ENCODE measurements around the gene CLASP1.

The CLASP1 gene

GRCh38 chr2:121527009-121527682 is 122.1 kb downstream of the CLASP1 start:
- Histone ChIP-seq H4K20me1 (ENCODE audit: insufficient read depth, low read length) (peaks cover 19% of the 10 kb centered on the region), H3K4me1 (ENCODE audit: low read length) (peaks cover 19% of the 10 kb centered on the region), H3K9ac (ENCODE audit: low read length) (no peak overlapping the region), H3K4me2 (ENCODE audit: low read length) (no peak overlapping the region), H3K79me2 (ENCODE audit: low read length) (peaks cover 18% of the 10 kb centered on the region), H2AFZ (ENCODE audit: low read depth, low read length) (no peak overlapping the region), H3K27ac (ENCODE audit: low read length) (no peak overlapping the region), H3K27me3 (ENCODE audit: low read depth, low read length) (no peaks in the 10 kb centered on the region), H3K9me3 (ENCODE audit: insufficient read depth, low read length) (no peaks in the 10 kb centered on the region), H3K4me3 (ENCODE audit: low read length) (no peak overlapping the region), H3K36me3 (replicated peaks; ENCODE audit: low read depth, low read length) (peaks cover 10% of the 10 kb centered on the region)
- TF ChIP-seq EZH2phosphoT487 (IDR thresholded peaks at IDR 0.05; ENCODE audit: low read depth) (no peak), CTCF (IDR thresholded peaks at IDR 0.05; ENCODE audit: low read depth, low read length) (no peak)

- no peak overlapping the region for H3K4me3 ChIP-seq (ENCODE audit: low read length)
- peaks cover 15% of the 10 kb centered on the region; the same call in 1 of the 2 replicates for H3K79me2 ChIP-seq (ENCODE audit: low read length)
- peaks cover 10% of the 10 kb centered on the region for H3K36me3 ChIP-seq (replicated peaks; ENCODE audit: low read depth, low read length)
- peaks cover 15% of the 10 kb centered on the region for H4K20me1 ChIP-seq (ENCODE audit: insufficient read depth, low read length)
- H3K4me1 ChIP-seq (ENCODE audit: low read length), result peaks cover 15% of the 10 kb centered on the region
- H3K27me3 ChIP-seq (ENCODE audit: low read depth, low read length), result no peaks in the 10 kb centered on the region
- no peak overlapping the region for H2AFZ ChIP-seq (ENCODE audit: low read depth, low read length)
- H3K27ac ChIP-seq (ENCODE audit: low read length), result no peak overlapping the region
- no peak overlapping the region for H3K9ac ChIP-seq (ENCODE audit: low read length)
- no peak overlapping the region for H3K4me2 ChIP-seq (ENCODE audit: low read length)
- TF ChIP-seq CTCF (IDR thresholded peaks at IDR 0.05; ENCODE audit: low read depth, low read length), result no peak
- no peak for TF ChIP-seq EZH2phosphoT487 (IDR thresholded peaks at IDR 0.05; ENCODE audit: low read depth)
- H3K9me3 ChIP-seq (ENCODE audit: insufficient read depth, low read length), result no peaks in the 10 kb centered on the region
Observed at GRCh38 chr2:121524685-121525425, 124.4 kb downstream of the CLASP1 start.

GRCh38 chr2:121521359-121521758 is 127.9 kb downstream of the CLASP1 start:
- TF ChIP-seq EZH2phosphoT487 (IDR thresholded peaks at IDR 0.05; ENCODE audit: low read depth), result no peak
- no peak for TF ChIP-seq CTCF (IDR thresholded peaks at IDR 0.05; ENCODE audit: low read depth, low read length)
- Histone ChIP-seq H2AFZ (ENCODE audit: low read depth, low read length) (no peak overlapping the region), H3K4me3 (ENCODE audit: low read length) (no peak overlapping the region), H3K4me2 (ENCODE audit: low read length) (no peak overlapping the region), H3K27ac (ENCODE audit: low read length) (no peak overlapping the region), H3K79me2 (ENCODE audit: low read length) (no peaks in the 10 kb centered on the region), H3K36me3 (replicated peaks; ENCODE audit: low read depth, low read length) (peaks cover under 1% of the 10 kb centered on the region), H3K27me3 (ENCODE audit: low read depth, low read length) (no peaks in the 10 kb centered on the region), H3K4me1 (ENCODE audit: low read length) (no peaks in the 10 kb centered on the region), H4K20me1 (ENCODE audit: insufficient read depth, low read length) (no peaks in the 10 kb centered on the region; the same call in 1 of the 2 replicates), H3K9me3 (ENCODE audit: insufficient read depth, low read length) (no peaks in the 10 kb centered on the region), H3K9ac (ENCODE audit: low read length) (no peak overlapping the region)

DNA sequence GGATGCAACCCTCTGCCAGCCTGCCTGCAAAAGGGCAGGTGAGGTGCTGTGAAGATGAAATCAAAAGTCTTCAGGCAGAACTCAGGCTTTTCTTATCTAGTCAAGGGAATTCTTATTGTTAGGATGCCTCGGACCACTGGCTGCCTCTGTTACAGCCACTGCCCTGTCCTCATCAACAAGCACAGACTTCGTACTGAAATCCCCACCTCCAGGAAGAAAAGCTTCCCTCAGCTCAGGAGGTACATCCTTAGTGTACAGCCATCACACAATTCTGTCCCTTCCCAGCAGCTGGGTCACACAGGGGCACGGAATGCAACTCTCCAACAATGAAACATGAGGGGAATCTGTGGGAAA is 128.6 kb downstream of the CLASP1 start:
- Histone ChIP-seq H3K79me2 (ENCODE audit: low read length) (no peaks in the 10 kb centered on the region), H3K4me3 (ENCODE audit: low read length) (no peak overlapping the region), H4K20me1 (ENCODE audit: insufficient read depth, low read length) (no peaks in the 10 kb centered on the region; the same call in 1 of the 2 replicates), H2AFZ (ENCODE audit: low read depth, low read length) (no peak overlapping the region), H3K4me2 (ENCODE audit: low read length) (no peak overlapping the region), H3K9ac (ENCODE audit: low read length) (no peak overlapping the region), H3K4me1 (ENCODE audit: low read length) (no peaks in the 10 kb centered on the region), H3K27ac (ENCODE audit: low read length) (no peak overlapping the region), H3K9me3 (ENCODE audit: insufficient read depth, low read length) (no peaks in the 10 kb centered on the region), H3K36me3 (replicated peaks; ENCODE audit: low read depth, low read length) (peaks cover 5% of the 10 kb centered on the region), H3K27me3 (ENCODE audit: low read depth, low read length) (no peaks in the 10 kb centered on the region)
- no peak for TF ChIP-seq EZH2phosphoT487 (IDR thresholded peaks at IDR 0.05; ENCODE audit: low read depth)
- TF ChIP-seq CTCF (IDR thresholded peaks at IDR 0.05; ENCODE audit: low read depth, low read length), result no peak
